ENCODE measurements around the gene SHROOM1. TPM values are rescaled to one million over a fixed set of nuclear protein-coding genes. Genes with fewer than 3 reads are reported as not detected.

Gene SHROOM1
- total RNA-seq, 2 donors from 2014 or later: 62.1 to 364 TPM

DNA sequence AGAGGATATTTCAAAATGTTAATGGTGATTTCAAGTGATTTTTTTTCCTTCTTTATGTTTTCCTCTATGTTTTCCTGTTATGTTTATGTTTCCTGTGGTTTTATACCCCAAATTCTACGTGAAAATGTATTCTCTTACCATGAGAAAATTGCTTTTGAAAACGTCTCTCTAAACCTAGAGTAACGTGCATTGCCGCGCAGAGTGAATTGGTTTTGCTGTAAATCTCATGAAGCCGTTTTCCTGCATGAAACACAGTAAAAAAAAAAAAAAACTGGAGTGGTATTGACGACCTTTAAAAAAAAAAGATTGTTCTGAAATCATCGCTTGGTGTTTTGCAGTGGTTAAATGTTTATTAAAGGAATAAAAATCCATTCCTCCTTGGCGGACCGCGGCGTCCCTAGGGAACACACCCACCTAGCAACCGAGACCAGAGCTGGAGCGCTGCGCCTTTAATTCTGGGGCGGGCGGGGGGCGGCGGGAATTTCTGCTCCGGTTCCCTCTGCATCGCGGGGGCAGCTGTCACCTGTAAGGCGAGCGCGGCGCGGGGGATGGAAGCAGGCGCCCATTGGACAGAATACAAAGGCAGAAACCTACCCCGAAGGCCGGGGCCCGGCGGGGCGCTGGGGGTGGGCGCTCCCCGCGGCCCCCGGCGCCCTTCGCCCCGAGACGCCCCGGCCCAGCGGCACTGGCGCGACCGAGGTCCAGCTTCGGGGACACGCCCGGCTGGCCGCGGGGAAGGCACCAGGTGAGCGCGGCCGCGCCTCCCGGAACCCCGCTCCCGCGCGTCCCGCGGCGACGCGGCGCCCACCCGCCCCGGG is 17.5 kb downstream of the SHROOM1 start, which contains the start of gene SOWAHA:
SOWAHA (plus strand) TSS at position 522 of the 818 bp plus-strand sequence. CDS start 320 bp downstream, outside the sequence.
- Histone ChIP-seq H3K9me3 (no peaks in the 10 kb centered on the region), H3K27me3 (replicated peaks; ENCODE audit: insufficient read depth) (no peaks in the 10 kb centered on the region), H3K36me3 (no peaks in the 10 kb centered on the region), H3K27ac (peak within 1 kb of the TSS; percentile 70 to 71), H3K4me1 (replicated peaks) (no peaks in the 10 kb centered on the region), H3K4me3 (peak within 1 kb of the TSS; percentile 37 to 55)
- no peak for TF ChIP-seq POLR2A (IDR thresholded peaks at IDR 0.05)
- no peak for TF ChIP-seq POLR2AphosphoS5 (IDR thresholded peaks at IDR 0.05)
- TF ChIP-seq CTCF (IDR thresholded peaks at IDR 0.05): no peak
- WGBS: 3% methylated on average over 42 of the region's 68 CpGs
- DNase-seq (ENCODE audit: low spot score): no peak
- intact Hi-C loops (cut with DNase I): no loop called here

GRCh38 chr5:132812123-132812765 is 18.2 kb downstream of the SHROOM1 start:
- Histone ChIP-seq H3K4me1 (replicated peaks) (no peaks in the 10 kb centered on the region), H3K27me3 (replicated peaks; ENCODE audit: insufficient read depth) (no peaks in the 10 kb centered on the region), H3K27ac (no peak overlapping the region), H3K9me3 (no peaks in the 10 kb centered on the region), H3K4me3 (no peak overlapping the region), H3K36me3 (no peaks in the 10 kb centered on the region)
- 63% methylated on average over 18 of the region's 18 CpGs for WGBS
- intact Hi-C loops (cut with DNase I): no loop called here
- TF ChIP-seq POLR2A (IDR thresholded peaks at IDR 0.05) (no peak), CTCF (IDR thresholded peaks at IDR 0.05) (no peak), POLR2AphosphoS5 (IDR thresholded peaks at IDR 0.05) (no peak)
- no peak for DNase-seq (ENCODE audit: low spot score)

DNA sequence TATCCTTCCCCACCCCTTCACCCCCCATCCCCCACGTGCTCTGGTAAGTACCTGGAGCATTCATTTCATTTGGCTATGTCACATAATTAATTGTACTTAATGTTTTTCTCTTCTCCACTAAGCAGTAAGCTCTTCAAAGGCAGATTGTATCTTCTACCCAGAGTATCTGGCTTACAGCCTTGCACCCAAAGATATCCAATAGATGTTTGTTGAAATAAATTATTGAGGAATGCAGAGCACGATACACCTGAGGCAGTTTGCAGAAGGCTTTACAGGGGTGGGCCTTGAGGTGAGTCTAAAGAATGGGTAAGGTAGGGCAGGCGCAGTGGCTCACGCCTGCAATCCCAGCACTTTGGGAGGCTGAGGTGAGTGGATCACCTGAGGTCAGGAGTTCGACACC is 19.8 kb downstream of the SHROOM1 start:
- Histone ChIP-seq H3K27ac (no peak overlapping the region), H3K27me3 (replicated peaks; ENCODE audit: insufficient read depth) (no peaks in the 10 kb centered on the region), H3K36me3 (no peaks in the 10 kb centered on the region), H3K4me3 (no peak overlapping the region), H3K4me1 (replicated peaks) (no peaks in the 10 kb centered on the region), H3K9me3 (no peaks in the 10 kb centered on the region)
- intact Hi-C loops (cut with DNase I): no loop called here
- TF ChIP-seq CTCF (IDR thresholded peaks at IDR 0.05): no peak
- TF ChIP-seq POLR2AphosphoS5 (IDR thresholded peaks at IDR 0.05): no peak
- no peak for TF ChIP-seq POLR2A (IDR thresholded peaks at IDR 0.05)
- DNase-seq (ENCODE audit: low spot score): no peak
- 78% methylated on average over 5 of the region's 5 CpGs for WGBS

DNA sequence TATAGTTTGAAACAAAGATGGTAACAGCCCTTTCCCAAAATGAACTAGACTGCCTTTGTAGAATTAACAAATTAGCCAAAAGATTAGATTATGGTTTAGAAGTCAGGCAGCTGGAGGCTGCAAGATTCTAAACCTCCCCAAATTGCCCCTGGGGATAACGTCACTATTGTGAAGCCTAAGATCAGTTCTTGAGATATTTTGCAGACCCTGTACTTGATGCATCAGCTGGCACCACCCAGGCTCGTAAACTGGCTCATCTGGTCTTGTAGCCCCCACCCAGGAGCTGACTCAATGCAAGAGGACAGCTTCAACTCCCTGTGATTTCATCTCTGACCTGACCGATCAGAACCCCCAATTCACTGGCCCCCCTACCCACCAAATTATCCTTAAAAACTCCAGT is 21.6 kb downstream of the SHROOM1 start:
- Histone ChIP-seq H3K4me3 (no peak overlapping the region), H3K4me1 (replicated peaks) (no peaks in the 10 kb centered on the region), H3K27ac (peak overlapping the region in 1 of 2 donors; percentile 33), H3K36me3 (no peaks in the 10 kb centered on the region), H3K27me3 (replicated peaks; ENCODE audit: insufficient read depth) (no peaks in the 10 kb centered on the region), H3K9me3 (no peaks in the 10 kb centered on the region)
- intact Hi-C loops (cut with DNase I): no loop called here
- no peak for TF ChIP-seq POLR2A (IDR thresholded peaks at IDR 0.05)
- TF ChIP-seq CTCF (IDR thresholded peaks at IDR 0.05): no peak
- no peak for TF ChIP-seq POLR2AphosphoS5 (IDR thresholded peaks at IDR 0.05)
- WGBS: 40% methylated on average over 3 of the region's 3 CpGs
- no peak for DNase-seq (ENCODE audit: low spot score)

Data from prostate gland (tissue), 2 donors.